Endothelial cell of umbilical vein (primary cell): ENCODE data around the gene GUCA1A.

Experiments
- EZH2 ChIP-seq: IDR thresholded peaks from 2 replicates; pipeline ENCODE4 v1.6.1; 2012; ENCODE audit warnings: borderline replicate concordance, low read depth, mild to moderate bottlenecking, moderate library complexity, low read length, inconsistent platforms; ENCODE audit not compliant: severe bottlenecking
- FOS ChIP-seq: IDR thresholded peaks from 2 replicates; pipeline ENCODE4 v1.6.1; 2011; ENCODE audit warnings: mild to moderate bottlenecking, low read length, moderate library complexity, borderline replicate concordance; ENCODE audit not compliant: insufficient read depth
- GATA2 ChIP-seq: IDR thresholded peaks from 2 replicates; pipeline ENCODE4 v1.7.0; 2011; ENCODE audit warnings: low read depth, mild to moderate bottlenecking, moderate library complexity, mixed read lengths, low read length; ENCODE audit not compliant: insufficient read length, insufficient read depth
- JUN ChIP-seq: IDR thresholded peaks from 2 replicates; pipeline ENCODE4 v1.6.1; 2011; ENCODE audit warnings: borderline replicate concordance, low read depth; ENCODE audit not compliant: insufficient read length, insufficient read depth
- MYC ChIP-seq: IDR thresholded peaks from one replicate; pipeline ENCODE4 v1.6.1; 2011; ENCODE audit warnings: mild to moderate bottlenecking, low read depth, low read length
- POLR2A ChIP-seq: IDR thresholded peaks from 2 replicates; pipeline ENCODE4 v1.6.1; 2012; ENCODE audit warnings: low read depth, mild to moderate bottlenecking, control low read depth, low read length
- POLR2AphosphoS5 ChIP-seq: IDR thresholded peaks from 2 replicates; pipeline ENCODE4 v1.6.1; 2012; ENCODE audit warnings: low read depth, mild to moderate bottlenecking, control low read depth, low read length, moderate library complexity; ENCODE audit not compliant: insufficient read depth
- TF ChIP-seq, protein P1 (sequence below): IDR thresholded peaks from 2 replicates; pipeline ENCODE4 v1.6.1; 2011; ENCODE audit not compliant: insufficient read depth, insufficient read length
- TF ChIP-seq, protein P2 (sequence below), 2 donors: IDR thresholded peaks; 1 replicate in 1 of 2; 2 replicates in 1 of 2; pipeline ENCODE4 v1.5.1; 2011; ENCODE audit warnings: low read length in 2 of 2, mild to moderate bottlenecking in 2 of 2, moderate library complexity in 2 of 2, control low read depth in 1 of 2, inconsistent platforms in 1 of 2, low read depth in 1 of 2; ENCODE audit not compliant: insufficient read depth in 1 of 2; ENCODE audit errors: extremely low read depth in 1 of 2

DNA sequence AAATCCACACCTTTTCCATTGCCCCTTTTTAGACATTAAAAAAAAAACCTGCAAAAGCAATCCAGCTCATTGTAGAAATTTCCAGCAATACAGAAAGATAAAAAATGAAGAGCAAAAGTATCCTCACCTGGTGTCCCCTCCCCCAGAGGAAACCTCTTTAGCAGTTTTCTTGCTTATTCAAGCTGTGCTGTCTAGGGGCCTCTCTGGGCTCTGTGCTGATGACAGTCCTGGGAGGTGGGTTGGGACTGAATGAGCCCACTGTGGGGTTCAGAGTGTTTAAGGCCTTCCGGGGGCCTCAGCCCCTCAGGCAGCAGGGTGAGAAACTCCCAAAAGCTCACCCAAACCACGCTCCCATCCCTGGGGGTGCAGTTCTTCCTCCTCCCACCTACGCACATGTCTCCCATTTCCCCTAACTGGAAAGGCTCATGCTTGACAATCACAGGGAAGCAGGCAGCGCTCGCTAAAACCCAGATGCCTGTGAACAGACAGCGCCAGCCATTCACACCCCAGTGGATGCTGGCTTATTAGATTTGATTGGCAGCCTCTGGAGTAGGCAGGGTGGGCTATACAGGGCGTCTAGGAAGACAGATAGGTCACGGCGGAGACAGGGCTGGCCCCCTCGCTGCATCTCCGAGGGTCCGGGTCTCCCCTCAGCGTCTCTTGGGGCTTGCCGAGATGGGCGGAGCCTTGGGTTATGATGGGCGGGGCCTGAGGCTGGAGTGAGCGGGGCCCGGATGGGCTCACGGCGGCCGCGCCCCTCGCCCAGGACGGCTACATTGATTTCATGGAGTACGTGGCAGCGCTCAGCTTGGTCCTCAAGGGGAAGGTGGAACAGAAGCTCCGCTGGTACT lies 4.6 kb downstream of the GUCA1A start:
- TF ChIP-seq EZH2 (no peak), JUN (no peak), POLR2A (no peak), POLR2AphosphoS5 (no peak), GATA2 (no peak), MYC (no peak), FOS (no peak)
- TF ChIP-seq, protein P1, sequence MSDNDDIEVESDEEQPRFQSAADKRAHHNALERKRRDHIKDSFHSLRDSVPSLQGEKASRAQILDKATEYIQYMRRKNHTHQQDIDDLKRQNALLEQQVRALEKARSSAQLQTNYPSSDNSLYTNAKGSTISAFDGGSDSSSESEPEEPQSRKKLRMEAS: no peak
- TF ChIP-seq, protein P2, sequence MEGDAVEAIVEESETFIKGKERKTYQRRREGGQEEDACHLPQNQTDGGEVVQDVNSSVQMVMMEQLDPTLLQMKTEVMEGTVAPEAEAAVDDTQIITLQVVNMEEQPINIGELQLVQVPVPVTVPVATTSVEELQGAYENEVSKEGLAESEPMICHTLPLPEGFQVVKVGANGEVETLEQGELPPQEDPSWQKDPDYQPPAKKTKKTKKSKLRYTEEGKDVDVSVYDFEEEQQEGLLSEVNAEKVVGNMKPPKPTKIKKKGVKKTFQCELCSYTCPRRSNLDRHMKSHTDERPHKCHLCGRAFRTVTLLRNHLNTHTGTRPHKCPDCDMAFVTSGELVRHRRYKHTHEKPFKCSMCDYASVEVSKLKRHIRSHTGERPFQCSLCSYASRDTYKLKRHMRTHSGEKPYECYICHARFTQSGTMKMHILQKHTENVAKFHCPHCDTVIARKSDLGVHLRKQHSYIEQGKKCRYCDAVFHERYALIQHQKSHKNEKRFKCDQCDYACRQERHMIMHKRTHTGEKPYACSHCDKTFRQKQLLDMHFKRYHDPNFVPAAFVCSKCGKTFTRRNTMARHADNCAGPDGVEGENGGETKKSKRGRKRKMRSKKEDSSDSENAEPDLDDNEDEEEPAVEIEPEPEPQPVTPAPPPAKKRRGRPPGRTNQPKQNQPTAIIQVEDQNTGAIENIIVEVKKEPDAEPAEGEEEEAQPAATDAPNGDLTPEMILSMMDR (IDR thresholded peaks at IDR 0.05; ENCODE audit: extremely low read depth in 1 of 2, insufficient read depth in 1 of 2, low read depth in 1 of 2, low read length in 2 of 2): no peak
